Stimulated activated CD8-positive, alpha-beta memory T cell treated with anti-CD3 and anti-CD28 coated beads, Interleukin-7, amount 100 ng/mL, for 24 hours (primary cell): ENCODE measurements around the gene MYO1F.
A peak's percentile ranks its signal among the peaks of the same experiment; 100 is the strongest.
"Not testable (repeated sequence)": the region's sequence is repeated elsewhere in the genome, so short reads cannot be mapped to it uniquely, and the experiment has no call there.

Experiments used
- DNase-seq: peaks from one replicate; pipeline ENCODE4 v3.0.0-alpha.2; 2020; ENCODE audit warnings: low read depth

MYO1F gene

GRCh38 chr19:8577247-8577646 lies at the start of gene MYO1F:
TSS of gene MYO1F (minus strand) at chr19:8577442. CDS start at chr19:8577309, 133 bp downstream.
- no peak for DNase-seq

- no peak for DNase-seq
Measured at GRCh38 chr19:8626842-8627241, 49.6 kb upstream of the MYO1F start.

GRCh38 chr19:8622886-8623285 lies 45.6 kb upstream of the MYO1F start:
- not testable (repeated sequence) for DNase-seq

- DNase-seq: no peak
Measured at GRCh38 chr19:8618751-8619150, 41.5 kb upstream of the MYO1F start.

GRCh38 chr19:8617984-8618383 lies 40.7 kb upstream of the MYO1F start:
- DNase-seq: no peak

- not testable (repeated sequence) for DNase-seq
Measured at GRCh38 chr19:8617325-8617724, 40.1 kb upstream of the MYO1F start.

GRCh38 chr19:8616861-8617260 lies 39.6 kb upstream of the MYO1F start:
- no peak for DNase-seq

- peak; percentile 30 for DNase-seq
Measured at GRCh38 chr19:8615813-8616596, 38.8 kb upstream of the MYO1F start.

GRCh38 chr19:8615024-8615423 lies 37.8 kb upstream of the MYO1F start:
- DNase-seq: no peak

GRCh38 chr19:8614455-8614854 lies 37.2 kb upstream of the MYO1F start:
- no peak for DNase-seq

- DNase-seq: no peak
Measured at GRCh38 chr19:8612807-8613171, 35.5 kb upstream of the MYO1F start.

- no peak for DNase-seq
Measured at GRCh38 chr19:8611877-8612806, 34.9 kb upstream of the MYO1F start.

GRCh38 chr19:8611391-8611876 lies 34.2 kb upstream of the MYO1F start:
- DNase-seq: no peak

- DNase-seq: no peak
Measured at GRCh38 chr19:8610936-8611300, 33.7 kb upstream of the MYO1F start.

GRCh38 chr19:8610041-8610935 lies 33.0 kb upstream of the MYO1F start, which contains the start of gene ADAMTS10:
TSS of gene ADAMTS10 (minus strand) at chr19:8610715. CDS start at chr19:8605710, 5,005 bp downstream.
- DNase-seq: no peak

- no peak for DNase-seq
Measured at GRCh38 chr19:8609279-8610040, 32.2 kb upstream of the MYO1F start.

- DNase-seq: no peak
Measured at GRCh38 chr19:8608941-8609278, 31.7 kb upstream of the MYO1F start.

GRCh38 chr19:8607386-8607785 lies 30.1 kb upstream of the MYO1F start:
- no peak for DNase-seq

GRCh38 chr19:8605514-8605913 lies 28.3 kb upstream of the MYO1F start:
- no peak for DNase-seq

- DNase-seq: no peak
Measured at GRCh38 chr19:8601796-8602195, 24.6 kb upstream of the MYO1F start.

GRCh38 chr19:8600816-8601215 lies 23.6 kb upstream of the MYO1F start:
- DNase-seq: no peak
